Panc1 (cell line): ENCODE measurements around the gene AVEN. TPM values are rescaled to one million over a fixed set of nuclear protein-coding genes. Genes with fewer than 3 reads are reported as not detected.

Experiments used
- ATAC-seq: fragments of 200-7000 bp; cut with Tn5 transposase; 2 replicates; pipeline ENCODE4 v1.9.1; 2020; ENCODE audit warnings: mild to moderate bottlenecking, moderate library complexity
- BruUV-seq: library from RNA; stranded (reverse); fragments of 400-500 nt; replicated peaks from 2 replicates; lab custom pipeline; 2021; lab: Mats Ljungman, UMichigan
- CTCF ChIA-PET: fragments of 300-600 bp; sonication (Branson Sonifier 250); formaldehyde crosslinking; loops from one replicate; lab custom pipeline; 2022; ENCODE audit warnings: antibody characterized with exemption; lab: Charles Lee
- POLR2A ChIA-PET: fragments of 300-600 bp; sonication (Branson Sonifier 250); formaldehyde crosslinking; loops from one replicate; lab custom pipeline; 2022; ENCODE audit warnings: antibody characterized with exemption; lab: Charles Lee
- DNase-seq: peaks from one replicate; pipeline ENCODE4 v3.0.0-alpha.2; 2010; ENCODE audit warnings: low read depth, low spot score
- H3K27ac ChIP-seq: 2 replicates; pipeline ENCODE4 v1.5.1; 2011; ENCODE audit warnings: mild to moderate bottlenecking, low read length, inconsistent platforms
- H3K27me3 ChIP-seq: fragments of 200-500 bp; sonication (Bioruptor generic); 2 replicates; pipeline ENCODE4 v1.6.0; 2014; ENCODE audit warnings: low read length, inconsistent platforms; ENCODE audit not compliant: control insufficient read depth, insufficient read depth
- H3K36me3 ChIP-seq: fragments of 200-500 bp; sonication (Bioruptor generic); 2 replicates; pipeline ENCODE4 v1.5.1; 2014; ENCODE audit warnings: inconsistent platforms, mild to moderate bottlenecking, low read length, moderate library complexity; ENCODE audit not compliant: control insufficient read depth, insufficient read depth
- H3K4me1 ChIP-seq: 2 replicates; pipeline ENCODE4 v1.5.1; 2011; ENCODE audit warnings: inconsistent platforms, mild to moderate bottlenecking, low read length, moderate library complexity; ENCODE audit not compliant: control insufficient read depth, insufficient read depth
- H3K4me3 ChIP-seq, 2 experiments: 2 replicates each; pipeline ENCODE4 v1.5.1; 2011 to 2012; ENCODE audit warnings: low read depth in 2 of 2, low read length in 2 of 2, mild to moderate bottlenecking in 2 of 2, inconsistent platforms in 1 of 2, moderate library complexity in 1 of 2
- H3K9me3 ChIP-seq: fragments of 200-500 bp; sonication (Bioruptor generic); 2 replicates; pipeline ENCODE4 v1.5.1; 2014; ENCODE audit warnings: low read depth, mild to moderate bottlenecking, inconsistent platforms, low read length, moderate library complexity; ENCODE audit not compliant: control insufficient read depth, insufficient read depth
- CTCF ChIP-seq: fragments of 450-650 bp; IDR thresholded peaks from 2 replicates; pipeline ENCODE4 v1.5.1; 2017; ENCODE audit warnings: mild to moderate bottlenecking
- POLR2AphosphoS5 ChIP-seq: IDR thresholded peaks from 2 replicates; pipeline ENCODE4 v1.6.1; 2012; ENCODE audit warnings: mild to moderate bottlenecking, low read depth, low read length, moderate library complexity
- REST ChIP-seq, 2 experiments: IDR thresholded peaks; 2 replicates each; pipeline ENCODE4 v1.6.1; 2011 to 2012; ENCODE audit warnings: low read depth in 2 of 2, control low read depth in 1 of 2, low read length in 1 of 2, mild to moderate bottlenecking in 1 of 2, moderate library complexity in 1 of 2; ENCODE audit not compliant: insufficient read depth in 1 of 2
- SIN3A ChIP-seq: IDR thresholded peaks from 2 replicates; pipeline ENCODE4 v1.6.1; 2012; ENCODE audit warnings: low read depth, mild to moderate bottlenecking, low read length, moderate library complexity, borderline replicate concordance; ENCODE audit not compliant: insufficient read depth
- TCF7L2 ChIP-seq: IDR thresholded peaks from 2 replicates; pipeline ENCODE4 v1.6.1; 2011; ENCODE audit warnings: mild to moderate bottlenecking, low read depth, low read length, inconsistent platforms
- in situ Hi-C: cut with HindIII; loops from 2 replicates; pipeline ENCODE4 v1.10.0; 2016; ENCODE audit warnings: low sequenced_read_pairs, low pct_unique_long_range_greater_than_20kb
- intact Hi-C: fragments of 100-400 bp; cut with micrococcal nuclease; formaldehyde crosslinking; loops from one replicate; pipeline ENCODE4 v1.10.0; 2022; ENCODE audit not compliant: unreplicated experiment
- total RNA-seq: library from RNA; stranded (reverse); gene quantifications from one replicate; pipeline ENCODE4 v1.2.1, GENCODE V29; 2021; ENCODE audit not compliant: unreplicated experiment

The AVEN gene
- total RNA-seq, 1 experiment from 2014 or later = 18.4 TPM

- DNase-seq (no peak), ATAC-seq (no peak)
- H3K36me3 ChIP-seq = no peaks in the 10 kb centered on the region
- no peak overlapping the region for H3K4me3 ChIP-seq
- no peaks in the 10 kb centered on the region for H3K9me3 ChIP-seq
- no peak overlapping the region for H3K27ac ChIP-seq
- intact Hi-C loops = no loop called here
- no peaks in the 10 kb centered on the region for H3K4me1 ChIP-seq
- in situ Hi-C loops = no loop called here
- CTCF ChIA-PET = no interaction called here
- H3K27me3 ChIP-seq = no peaks in the 10 kb centered on the region
- POLR2A ChIA-PET = no interaction called here
- BruUV-seq = no TSS peak
- TF ChIP-seq CTCF (no peak), TCF7L2 (no peak), POLR2AphosphoS5 (no peak), REST (IDR thresholded peaks at IDR 0.05; ENCODE audit: insufficient read depth in 1 of 2, low read depth in 2 of 2, low read length in 1 of 2) (no peak), SIN3A (no peak)
These were observed 27.5 kb downstream of the AVEN start for GRCh38 chr15:34011481-34011880.

GRCh38 chr15:34010921-34011320 is 28.1 kb downstream of the AVEN start:
- intact Hi-C loops = no loop called here
- no peak for DNase-seq
- ATAC-seq = no peak

More at GRCh38 chr15:34010921-34011320, 28.1 kb downstream of the AVEN start:
- no peaks in the 10 kb centered on the region for H3K36me3 ChIP-seq
- no peaks in the 10 kb centered on the region for H3K4me1 ChIP-seq
- H3K27me3 ChIP-seq = no peaks in the 10 kb centered on the region
- BruUV-seq = no TSS peak
- no peak overlapping the region for H3K27ac ChIP-seq
- H3K4me3 ChIP-seq = no peak overlapping the region
- in situ Hi-C loops = no loop called here
- POLR2A ChIA-PET = no interaction called here
- H3K9me3 ChIP-seq = no peaks in the 10 kb centered on the region
- TF ChIP-seq REST (IDR thresholded peaks at IDR 0.05; ENCODE audit: insufficient read depth in 1 of 2, low read depth in 2 of 2, low read length in 1 of 2) = no peak
- no peak for TF ChIP-seq SIN3A
- no peak for TF ChIP-seq CTCF
- TF ChIP-seq TCF7L2 = no peak
- TF ChIP-seq POLR2AphosphoS5 = no peak
- CTCF ChIA-PET = no interaction called here
